Thyroid gland (tissue), 4 donors: Measurements from ENCODE around the gene CDH24.

Source experiments
- POLR2A ChIP-seq, 2 donors: fragments of 450-650 bp; IDR thresholded peaks; one replicate each; pipeline ENCODE4 v1.6.1; 2017; ENCODE audit warnings: antibody characterized with exemption in 2 of 2, mild to moderate bottlenecking in 2 of 2, moderate library complexity in 1 of 2
- TF ChIP-seq, protein P1 (sequence below), 6 experiments: fragments of 200-600 bp in 3 of 6; fragments of 450-650 bp in 3 of 6; sonication (generic) in 3 of 6; IDR thresholded peaks; one replicate each; pipeline ENCODE4 v1.5.1; 2016 to 2019; ENCODE audit warnings: antibody characterized with exemption in 6 of 6, mild to moderate bottlenecking in 2 of 6, inconsistent platforms in 1 of 6, moderate library complexity in 1 of 6

DNA sequence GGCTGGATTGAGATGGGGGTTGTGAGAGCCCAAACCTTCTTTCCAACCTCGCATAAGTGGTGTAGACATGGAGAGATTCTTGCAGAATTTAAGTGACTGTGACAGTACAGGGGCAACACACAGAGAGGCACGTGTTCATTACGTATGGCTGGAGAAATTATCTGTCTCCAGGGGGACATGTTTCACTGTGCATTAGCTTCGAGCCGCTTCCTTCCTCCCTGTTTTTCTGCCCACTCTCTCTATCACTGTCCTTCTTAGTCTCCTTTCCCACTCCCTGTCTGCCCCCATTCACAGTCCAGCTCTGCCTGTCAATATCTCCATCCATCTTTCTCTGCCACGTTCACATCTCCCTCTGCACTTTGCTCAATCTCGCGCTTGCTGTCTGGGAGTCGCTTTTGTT lies 35.9 kb downstream of the CDH24 start:
- TF ChIP-seq, protein P1, sequence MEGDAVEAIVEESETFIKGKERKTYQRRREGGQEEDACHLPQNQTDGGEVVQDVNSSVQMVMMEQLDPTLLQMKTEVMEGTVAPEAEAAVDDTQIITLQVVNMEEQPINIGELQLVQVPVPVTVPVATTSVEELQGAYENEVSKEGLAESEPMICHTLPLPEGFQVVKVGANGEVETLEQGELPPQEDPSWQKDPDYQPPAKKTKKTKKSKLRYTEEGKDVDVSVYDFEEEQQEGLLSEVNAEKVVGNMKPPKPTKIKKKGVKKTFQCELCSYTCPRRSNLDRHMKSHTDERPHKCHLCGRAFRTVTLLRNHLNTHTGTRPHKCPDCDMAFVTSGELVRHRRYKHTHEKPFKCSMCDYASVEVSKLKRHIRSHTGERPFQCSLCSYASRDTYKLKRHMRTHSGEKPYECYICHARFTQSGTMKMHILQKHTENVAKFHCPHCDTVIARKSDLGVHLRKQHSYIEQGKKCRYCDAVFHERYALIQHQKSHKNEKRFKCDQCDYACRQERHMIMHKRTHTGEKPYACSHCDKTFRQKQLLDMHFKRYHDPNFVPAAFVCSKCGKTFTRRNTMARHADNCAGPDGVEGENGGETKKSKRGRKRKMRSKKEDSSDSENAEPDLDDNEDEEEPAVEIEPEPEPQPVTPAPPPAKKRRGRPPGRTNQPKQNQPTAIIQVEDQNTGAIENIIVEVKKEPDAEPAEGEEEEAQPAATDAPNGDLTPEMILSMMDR (IDR thresholded peaks at IDR 0.05) = no peak
- TF ChIP-seq POLR2A (IDR thresholded peaks at IDR 0.05) = no peak
